HEK293 (cell line): ENCODE data around the gene TRIM2.

ENCODE experiments used
- HOXA7 ChIP-seq: sonication (generic); formaldehyde crosslinking; IDR thresholded peaks from 2 replicates; pipeline ENCODE4 v1.8.1; 2022; ENCODE audit warnings: missing genetic modification reagents, borderline replicate concordance
- HOXD13 ChIP-seq: sonication (generic); formaldehyde crosslinking; IDR thresholded peaks from 2 replicates; pipeline ENCODE4 v1.8.0; 2022; ENCODE audit warnings: missing genetic modification reagents, borderline replicate concordance
- IKZF3 ChIP-seq: fragments of 450-650 bp; IDR thresholded peaks from 2 replicates; pipeline ENCODE4 v1.5.0; 2018; ENCODE audit warnings: missing biosample characterization, mild to moderate bottlenecking, missing genetic modification characterization, moderate library complexity
- SP2 ChIP-seq: fragments of 450-650 bp; formaldehyde crosslinking; IDR thresholded peaks from 2 replicates; pipeline ENCODE4 v1.5.1; 2016; ENCODE audit warnings: missing biosample characterization, missing genetic modification characterization
- TSHZ1 ChIP-seq: fragments of 450-650 bp; formaldehyde crosslinking; IDR thresholded peaks from 2 replicates; pipeline ENCODE4 v1.5.1; 2016; ENCODE audit warnings: missing biosample characterization, missing genetic modification characterization, borderline replicate concordance
- ZFP37 ChIP-seq: fragments of 450-650 bp; formaldehyde crosslinking; IDR thresholded peaks from 2 replicates; pipeline ENCODE4 v1.5.1; 2016; ENCODE audit warnings: missing biosample characterization, missing genetic modification characterization
- ZNF10 ChIP-seq: fragments of 450-650 bp; formaldehyde crosslinking; IDR thresholded peaks from 2 replicates; pipeline ENCODE4 v1.5.1; 2017; ENCODE audit warnings: missing biosample characterization, missing genetic modification characterization
- ZNF155 ChIP-seq: fragments of 450-650 bp; formaldehyde crosslinking; IDR thresholded peaks from 2 replicates; pipeline ENCODE4 v1.5.1; 2016; ENCODE audit warnings: missing biosample characterization, missing genetic modification characterization
- ZNF24 ChIP-seq: fragments of 450-650 bp; formaldehyde crosslinking; IDR thresholded peaks from 2 replicates; pipeline ENCODE4 v1.5.1; 2016; ENCODE audit warnings: missing biosample characterization, missing genetic modification characterization
- ZNF280D ChIP-seq: fragments of 450-650 bp; formaldehyde crosslinking; IDR thresholded peaks from 2 replicates; pipeline ENCODE4 v1.5.1; 2016; ENCODE audit warnings: missing biosample characterization, missing genetic modification characterization
- ZNF580 ChIP-seq: fragments of 450-650 bp; formaldehyde crosslinking; IDR thresholded peaks from 2 replicates; pipeline ENCODE4 v1.5.1; 2016; ENCODE audit warnings: missing biosample characterization, missing genetic modification characterization

DNA sequence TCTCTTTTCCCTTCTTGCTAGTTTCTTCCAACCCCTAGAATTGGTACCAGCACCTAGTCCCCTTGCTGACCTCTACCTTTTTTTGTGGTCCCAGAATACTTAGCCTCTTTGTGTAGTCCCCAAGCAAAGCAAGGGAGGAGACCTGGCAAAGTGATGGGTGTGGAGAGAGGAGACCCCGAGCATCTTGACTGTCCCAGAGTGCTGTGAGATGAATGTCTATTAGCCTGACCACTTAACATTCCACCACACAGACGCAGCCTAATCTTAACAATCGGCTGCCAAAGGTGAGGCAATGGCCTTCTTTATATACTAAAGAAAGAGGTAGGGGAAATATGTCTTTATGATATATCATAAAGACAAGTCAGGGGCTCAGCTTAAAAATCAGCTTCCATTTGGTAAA is 55.9 kb downstream of the TRIM2 start:
- TF ChIP-seq ZNF580 (tag by site-specific recombination), result no peak
- no peak for TF ChIP-seq TSHZ1 (tag by site-specific recombination)
- no peak for TF ChIP-seq ZNF280D (tag by site-specific recombination)
- no peak for TF ChIP-seq IKZF3
- no peak for TF ChIP-seq ZNF155
- TF ChIP-seq HOXA7, result no peak
- TF ChIP-seq ZFP37 (tag by site-specific recombination), result no peak
- no peak for TF ChIP-seq SP2 (tag by site-specific recombination)
- no peak for TF ChIP-seq HOXD13
- TF ChIP-seq ZNF24 (tag by site-specific recombination), result no peak
- TF ChIP-seq ZNF10 (tag by site-specific recombination), result no peak
